MM.1S (cell line): ENCODE results near the gene DIP2B.

ENCODE experiments used
- DNase-seq: peaks from one replicate; pipeline ENCODE4 v3.0.0-alpha.2; 2015
- H2AFZ ChIP-seq: fragments of 300-600 bp; sonication (generic); 2 replicates; pipeline ENCODE4 v1.6.0; 2016; ENCODE audit warnings: antibody characterized with exemption, low read length
- H3F3A ChIP-seq: fragments of 300-600 bp; sonication (generic); 2 replicates; pipeline ENCODE4 v1.6.1; 2016; ENCODE audit warnings: mild to moderate bottlenecking, antibody characterized with exemption, low read length, moderate library complexity, mixed read lengths; ENCODE audit not compliant: insufficient read depth
- H3K27ac ChIP-seq: fragments of 300-600 bp; sonication (generic); 2 replicates; pipeline ENCODE4 v1.5.1; 2016; ENCODE audit warnings: mild to moderate bottlenecking, low read length
- H3K27me3 ChIP-seq: fragments of 300-600 bp; sonication (generic); replicated peaks from 2 replicates; pipeline ENCODE4 v1.6.0; 2016; ENCODE audit warnings: low read length; ENCODE audit not compliant: insufficient read depth
- H3K36me3 ChIP-seq: fragments of 300-600 bp; sonication (generic); replicated peaks from 2 replicates; pipeline ENCODE4 v1.6.1; 2016; ENCODE audit warnings: mild to moderate bottlenecking, low read length, mixed read lengths; ENCODE audit not compliant: insufficient read depth
- H3K4me1 ChIP-seq: fragments of 300-600 bp; sonication (generic); 2 replicates; pipeline ENCODE4 v1.6.1; 2016; ENCODE audit warnings: low read length, mixed read lengths
- H3K4me2 ChIP-seq: fragments of 300-600 bp; sonication (generic); 2 replicates; pipeline ENCODE4 v1.6.0; 2016; ENCODE audit warnings: low read depth, low read length
- H3K4me3 ChIP-seq: fragments of 300-600 bp; sonication (generic); 2 replicates; pipeline ENCODE4 v1.5.1; 2016; ENCODE audit warnings: low read length, mixed read lengths
- H3K79me2 ChIP-seq: fragments of 300-600 bp; sonication (generic); 2 replicates; pipeline ENCODE4 v1.6.1; 2016; ENCODE audit warnings: mixed run types, low read length, mixed read lengths
- H3K9ac ChIP-seq: fragments of 300-600 bp; sonication (generic); 2 replicates; pipeline ENCODE4 v1.6.1; 2016; ENCODE audit warnings: low read length, mixed read lengths
- H3K9me2 ChIP-seq: fragments of 300-600 bp; sonication (generic); replicated peaks from 2 replicates; pipeline ENCODE4 v1.6.1; 2016; ENCODE audit warnings: mild to moderate bottlenecking, low read length, mixed read lengths; ENCODE audit not compliant: insufficient read depth
- H3K9me3 ChIP-seq: fragments of 300-600 bp; sonication (generic); replicated peaks from 2 replicates; pipeline ENCODE4 v1.6.1; 2016; ENCODE audit warnings: mild to moderate bottlenecking, low read length, mixed read lengths; ENCODE audit not compliant: insufficient read depth
- H4K20me1 ChIP-seq: fragments of 300-600 bp; sonication (generic); 2 replicates; pipeline ENCODE4 v1.6.1; 2016; ENCODE audit warnings: mild to moderate bottlenecking, low read length, moderate library complexity, mixed read lengths; ENCODE audit not compliant: insufficient read depth
- CTCF ChIP-seq: fragments of 300-600 bp; sonication (generic); IDR thresholded peaks from 2 replicates; pipeline ENCODE4 v1.5.1; 2016; ENCODE audit warnings: antibody characterized with exemption, low read length, mixed read lengths
- EZH2 ChIP-seq: fragments of 300-600 bp; sonication (generic); optimal IDR thresholded peaks from 2 replicates; pipeline ENCODE3; 2017; ENCODE audit warnings: low read depth, mild to moderate bottlenecking, antibody characterized with exemption, low read length, mixed read lengths
- EZH2phosphoT487 ChIP-seq: fragments of 300-600 bp; sonication (generic); IDR thresholded peaks from 2 replicates; pipeline ENCODE4 v1.6.1; 2018; ENCODE audit warnings: antibody characterized with exemption, low read length

The DIP2B gene

GRCh38 chr12:50598321-50598862 lies 93.6 kb downstream of the DIP2B start:
- H4K20me1 ChIP-seq: no peaks in the 10 kb centered on the region
- no peak overlapping the region for H3K4me3 ChIP-seq
- 0 out of 2 replicates have a peak, but pooled peaks cover 6% of the 10 kb centered on the region for H3F3A ChIP-seq
- no peak overlapping the region; the same call in 1 of the 2 replicates for H3K27ac ChIP-seq
- no peaks in the 10 kb centered on the region for H3K9me3 ChIP-seq
- H3K36me3 ChIP-seq: no peaks in the 10 kb centered on the region
- no peak for DNase-seq
- H3K27me3 ChIP-seq: no peaks in the 10 kb centered on the region
- H2AFZ ChIP-seq: no peak overlapping the region
- H3K9me2 ChIP-seq: no peaks in the 10 kb centered on the region
- H3K79me2 ChIP-seq: peaks cover 3% of the 10 kb centered on the region; the same call in 1 of the 2 replicates
- H3K4me1 ChIP-seq: peaks cover 5% of the 10 kb centered on the region; the same call in 1 of the 2 replicates
- H3K9ac ChIP-seq: no peak overlapping the region
- TF ChIP-seq EZH2phosphoT487: no peak
- no peak for TF ChIP-seq CTCF
- no peak overlapping the region for H3K4me2 ChIP-seq

- Histone ChIP-seq H3K9me3 (no peaks in the 10 kb centered on the region), H3K4me1 (peaks cover 5% of the 10 kb centered on the region; the same call in 1 of the 2 replicates), H3F3A (0 out of 2 replicates have a peak, but pooled peaks cover 6% of the 10 kb centered on the region), H3K4me3 (no peak overlapping the region), H3K79me2 (peaks cover 3% of the 10 kb centered on the region; the same call in 1 of the 2 replicates), H3K27ac (no peak overlapping the region), H3K4me2 (no peak overlapping the region), H4K20me1 (no peaks in the 10 kb centered on the region), H3K27me3 (no peaks in the 10 kb centered on the region), H3K36me3 (no peaks in the 10 kb centered on the region), H3K9ac (no peak overlapping the region), H3K9me2 (no peaks in the 10 kb centered on the region), H2AFZ (no peak overlapping the region)
- no peak for TF ChIP-seq EZH2phosphoT487
- TF ChIP-seq EZH2: no peak
- TF ChIP-seq CTCF: no peak
- no peak for DNase-seq
These were observed 94.7 kb downstream of the DIP2B start for GRCh38 chr12:50599366-50600095.

- H3K79me2 ChIP-seq: peaks cover 3% of the 10 kb centered on the region; the same call in 1 of the 2 replicates
- no peaks in the 10 kb centered on the region for H4K20me1 ChIP-seq
- H3K4me1 ChIP-seq: peaks cover 5% of the 10 kb centered on the region; the same call in 1 of the 2 replicates
- H3K9ac ChIP-seq: no peak overlapping the region
- no peaks in the 10 kb centered on the region for H3K9me2 ChIP-seq
- no peak overlapping the region for H3K27ac ChIP-seq
- no peak overlapping the region for H3K4me2 ChIP-seq
- no peak overlapping the region for H3K4me3 ChIP-seq
- H3F3A ChIP-seq: 0 out of 2 replicates have a peak, but pooled peaks cover 6% of the 10 kb centered on the region
- no peak overlapping the region for H2AFZ ChIP-seq
- H3K36me3 ChIP-seq: no peaks in the 10 kb centered on the region
- H3K9me3 ChIP-seq: no peaks in the 10 kb centered on the region
- no peak for DNase-seq
- TF ChIP-seq EZH2phosphoT487 (no peak), CTCF (no peak), EZH2 (no peak)
- H3K27me3 ChIP-seq: no peaks in the 10 kb centered on the region
These were observed 95.6 kb downstream of the DIP2B start for GRCh38 chr12:50600364-50600763.
